ENCODE measurements around the gene SART1. TPM values are rescaled to one million over a fixed set of nuclear protein-coding genes. Genes with fewer than 3 reads are reported as not detected.

Gene SART1
- polyA plus RNA-seq, 3 donors from 2014 or later, result 7.5 to 53.0 (median 16.1) TPM

GRCh38 chr11:65920372-65920802 is 41.1 kb upstream of the SART1 start:
- no peak for DNase-seq
- H3K4me1 Mint-ChIP-seq, result peaks cover 31 to 42% of the 10 kb centered on the region in 2 donors
- peaks cover 8 to 15% (median 14%) of the 10 kb centered on the region in 3 donors for H3K36me3 Mint-ChIP-seq
- H3K27ac Mint-ChIP-seq, result peak overlapping the region; percentile 36 to 93 (median 78)
- H3K9me3 Mint-ChIP-seq, result peaks cover 0 to 1% (median 0%) of the 10 kb centered on the region in 6 donors
- H3K27me3 Mint-ChIP-seq (ENCODE audit: low read depth in 3 of 3), result peaks cover 2 to 15% (median 7%) of the 10 kb centered on the region in 3 donors
- H3K4me3 Mint-ChIP-seq, result peak overlapping the region; percentile 88 to 95 (median 89)

GRCh38 chr11:65921033-65921555 is 40.4 kb upstream of the SART1 start:
- H3K9me3 Mint-ChIP-seq, result peaks cover 0 to 1% (median 0%) of the 10 kb centered on the region in 6 donors
- H3K4me3 Mint-ChIP-seq, result peak overlapping the region in 4 of 5 donors; percentile 88 to 95 (median 90)
- no peak for DNase-seq
- H3K27me3 Mint-ChIP-seq (ENCODE audit: low read depth in 3 of 3), result peaks cover 2 to 15% (median 7%) of the 10 kb centered on the region in 3 donors
- H3K27ac Mint-ChIP-seq, result peak overlapping the region in 1 of 6 donors; percentile 53
- H3K36me3 Mint-ChIP-seq, result peaks cover 8 to 15% (median 14%) of the 10 kb centered on the region in 3 donors
- H3K4me1 Mint-ChIP-seq, result peaks cover 31 to 42% of the 10 kb centered on the region in 2 donors

GRCh38 chr11:65921876-65922275 is 39.7 kb upstream of the SART1 start:
- H3K4me3 Mint-ChIP-seq, result peak overlapping the region; percentile 8 to 30 (median 28)
- H3K9me3 Mint-ChIP-seq, result peaks cover 0 to 1% (median 0%) of the 10 kb centered on the region in 6 donors
- H3K36me3 Mint-ChIP-seq, result peaks cover 8 to 14% (median 13%) of the 10 kb centered on the region in 3 donors
- no peak for DNase-seq
- peaks cover 2 to 15% (median 4%) of the 10 kb centered on the region in 3 donors for H3K27me3 Mint-ChIP-seq (ENCODE audit: low read depth in 3 of 3)
- peak overlapping the region in 3 of 6 donors; percentile 5 to 47 (median 7) for H3K27ac Mint-ChIP-seq
- H3K4me1 Mint-ChIP-seq, result peaks cover 25 to 36% of the 10 kb centered on the region in 2 donors

GRCh38 chr11:65922565-65922964 is 39.0 kb upstream of the SART1 start:
- DNase-seq, result no peak
- Mint-ChIP-seq H3K9me3 (peaks cover 0 to 1% (median 0%) of the 10 kb centered on the region in 6 donors), H3K4me3 (peak overlapping the region in 4 of 5 donors; percentile 8 to 30 (median 27)), H3K27me3 (ENCODE audit: low read depth in 3 of 3) (peaks cover 2 to 15% (median 3%) of the 10 kb centered on the region in 3 donors), H3K4me1 (peaks cover 27 to 38% of the 10 kb centered on the region in 2 donors), H3K36me3 (peaks cover 8 to 14% (median 11%) of the 10 kb centered on the region in 3 donors), H3K27ac (peak overlapping the region in 2 of 6 donors; percentile 5 to 36)

- Mint-ChIP-seq H3K27ac (peak overlapping the region in 4 of 6 donors; percentile 16 to 74 (median 59)), H3K4me3 (no peak overlapping the region), H3K9me3 (peaks cover 0 to 1% (median 0%) of the 10 kb centered on the region in 6 donors), H3K36me3 (peaks cover 8 to 14% (median 11%) of the 10 kb centered on the region in 3 donors), H3K4me1 (peaks cover 38 to 44% of the 10 kb centered on the region in 2 donors), H3K27me3 (ENCODE audit: low read depth in 3 of 3) (peaks cover 0 to 13% (median 8%) of the 10 kb centered on the region in 3 donors)
- no peak for DNase-seq
These were observed 36.1 kb upstream of the SART1 start for GRCh38 chr11:65925397-65925796.

GRCh38 chr11:65927904-65928397 is 33.6 kb upstream of the SART1 start:
- H3K4me1 Mint-ChIP-seq, result peaks cover 29 to 35% of the 10 kb centered on the region in 2 donors
- peak; percentile 82 to 84 (median 83) for DNase-seq
- peaks cover 0 to 10% (median 9%) of the 10 kb centered on the region in 3 donors for H3K27me3 Mint-ChIP-seq (ENCODE audit: low read depth in 3 of 3)

GRCh38 chr11:65928667-65929066 is 32.9 kb upstream of the SART1 start:
- Mint-ChIP-seq H3K9me3 (no peaks in the 10 kb centered on the region), H3K4me3 (peak overlapping the region; percentile 78 to 88 (median 81)), H3K27ac (peak overlapping the region; percentile 89 to 97 (median 95)), H3K4me1 (peaks cover 28 to 35% of the 10 kb centered on the region in 2 donors), H3K27me3 (ENCODE audit: low read depth in 3 of 3) (peaks cover 0 to 10% (median 9%) of the 10 kb centered on the region in 3 donors), H3K36me3 (no peaks in the 10 kb centered on the region)
- no peak for DNase-seq

More at GRCh38 chr11:65927904-65928397, 33.6 kb upstream of the SART1 start:
- Mint-ChIP-seq H3K4me3 (peak overlapping the region; percentile 78 to 88 (median 81)), H3K27ac (peak overlapping the region; percentile 89 to 97 (median 95)), H3K9me3 (no peaks in the 10 kb centered on the region), H3K36me3 (peaks cover 4 to 5% (median 5%) of the 10 kb centered on the region in 3 donors)

GRCh38 chr11:65931773-65932557 is 29.6 kb upstream of the SART1 start:
- Mint-ChIP-seq H3K27me3 (ENCODE audit: low read depth in 3 of 3) (peaks cover 2 to 10% (median 9%) of the 10 kb centered on the region in 3 donors), H3K27ac (peak overlapping the region in 3 of 6 donors; percentile 13 to 51 (median 19)), H3K36me3 (no peaks in the 10 kb centered on the region), H3K4me1 (peaks cover 26 to 33% of the 10 kb centered on the region in 2 donors), H3K4me3 (no peak overlapping the region), H3K9me3 (no peaks in the 10 kb centered on the region)
- no peak for DNase-seq

- H3K4me3 Mint-ChIP-seq, result no peak overlapping the region
- H3K36me3 Mint-ChIP-seq, result no peaks in the 10 kb centered on the region
- H3K27ac Mint-ChIP-seq, result no peak overlapping the region
- no peaks in the 10 kb centered on the region for H3K9me3 Mint-ChIP-seq
- no peak for DNase-seq
- peaks cover 20 to 27% of the 10 kb centered on the region in 2 donors for H3K4me1 Mint-ChIP-seq
- H3K27me3 Mint-ChIP-seq (ENCODE audit: low read depth in 3 of 3), result peaks cover 2 to 10% (median 9%) of the 10 kb centered on the region in 3 donors
These were observed 29.0 kb upstream of the SART1 start for GRCh38 chr11:65932558-65932919.

- Mint-ChIP-seq H3K4me3 (no peak overlapping the region), H3K4me1 (peaks cover 5 to 12% of the 10 kb centered on the region in 2 donors), H3K9me3 (no peaks in the 10 kb centered on the region), H3K27ac (no peak overlapping the region), H3K36me3 (no peaks in the 10 kb centered on the region), H3K27me3 (ENCODE audit: low read depth in 3 of 3) (peaks cover 0 to 2% (median 2%) of the 10 kb centered on the region in 3 donors)
- no peak for DNase-seq
These were observed 27.5 kb upstream of the SART1 start for GRCh38 chr11:65934014-65934413.

- Mint-ChIP-seq H3K27ac (no peak overlapping the region), H3K36me3 (no peaks in the 10 kb centered on the region), H3K9me3 (no peaks in the 10 kb centered on the region), H3K4me3 (no peak overlapping the region), H3K4me1 (no peaks in the 10 kb centered on the region), H3K27me3 (ENCODE audit: low read depth in 3 of 3) (peaks cover 0 to 3% (median 2%) of the 10 kb centered on the region in 3 donors)
- no peak for DNase-seq
These were observed 23.8 kb upstream of the SART1 start for GRCh38 chr11:65937766-65938165.

GRCh38 chr11:65941720-65942310 is 19.7 kb upstream of the SART1 start:
- DNase-seq, result no peak

GRCh38 chr11:65942531-65942930 is 19.0 kb upstream of the SART1 start:
- H3K36me3 Mint-ChIP-seq, result no peaks in the 10 kb centered on the region
- DNase-seq, result no peak
- H3K27me3 Mint-ChIP-seq (ENCODE audit: low read depth in 3 of 3), result peaks cover 0 to 5% (median 0%) of the 10 kb centered on the region in 3 donors
- no peak overlapping the region for H3K27ac Mint-ChIP-seq
- H3K9me3 Mint-ChIP-seq, result no peaks in the 10 kb centered on the region
- no peaks in the 10 kb centered on the region for H3K4me1 Mint-ChIP-seq
- H3K4me3 Mint-ChIP-seq, result no peak overlapping the region

More at GRCh38 chr11:65941720-65942310, 19.7 kb upstream of the SART1 start:
- H3K36me3 Mint-ChIP-seq, result no peaks in the 10 kb centered on the region
- H3K9me3 Mint-ChIP-seq, result no peaks in the 10 kb centered on the region
- H3K4me3 Mint-ChIP-seq, result no peak overlapping the region
- H3K27me3 Mint-ChIP-seq (ENCODE audit: low read depth in 3 of 3), result peaks cover 0 to 3% (median 0%) of the 10 kb centered on the region in 3 donors
- no peak overlapping the region for H3K27ac Mint-ChIP-seq
- H3K4me1 Mint-ChIP-seq, result no peaks in the 10 kb centered on the region
